GM19351 (cell line): ENCODE measurements around the gene PA2G4.
"Not testable (repeated sequence)": the region's sequence is repeated elsewhere in the genome, so short reads cannot be mapped to it uniquely, and the experiment has no call there.

Experiments
- ATAC-seq: cut with Tn5 transposase; IDR thresholded peaks from one replicate; pipeline ENCODE4 v1.9.1; 2021; ENCODE audit warnings: mild to moderate bottlenecking, moderate library complexity; ENCODE audit not compliant: unreplicated experiment

The PA2G4 gene

DNA sequence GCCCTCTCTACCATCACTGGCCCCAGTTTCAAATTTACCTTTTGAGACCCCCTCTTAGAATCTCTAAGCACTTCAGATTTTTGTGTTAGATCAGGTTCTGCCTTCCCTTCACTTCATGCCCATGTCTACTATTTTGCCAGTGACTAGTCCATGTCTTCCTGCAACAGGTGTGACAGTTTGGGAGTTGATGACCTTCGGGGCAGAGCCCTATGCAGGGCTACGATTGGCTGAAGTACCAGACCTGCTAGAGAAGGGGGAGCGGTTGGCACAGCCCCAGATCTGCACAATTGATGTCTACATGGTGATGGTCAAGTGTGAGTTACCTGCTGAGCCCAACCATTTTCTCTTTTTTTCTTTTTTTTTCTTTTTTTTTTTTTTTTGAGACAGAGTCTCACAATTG is 5.8 kb upstream of the PA2G4 start:
- no peak for ATAC-seq

DNA sequence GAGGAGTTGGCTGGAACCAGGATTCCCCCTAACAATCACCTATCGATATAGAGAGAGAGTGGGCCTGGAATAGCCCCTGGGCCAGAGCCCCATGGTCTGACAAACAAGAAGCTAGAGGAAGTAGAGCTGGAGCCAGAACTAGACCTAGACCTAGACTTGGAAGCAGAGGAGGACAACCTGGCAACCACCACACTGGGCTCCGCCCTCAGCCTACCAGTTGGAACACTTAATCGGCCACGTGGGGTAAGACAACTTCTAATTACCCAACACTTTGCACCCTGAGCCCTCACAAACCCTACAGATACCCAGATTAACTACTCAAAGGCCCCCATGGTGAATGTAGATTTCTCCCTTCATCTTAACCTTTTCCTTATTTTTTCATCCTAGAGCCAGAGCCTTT is 4.6 kb upstream of the PA2G4 start:
- ATAC-seq: no peak

DNA sequence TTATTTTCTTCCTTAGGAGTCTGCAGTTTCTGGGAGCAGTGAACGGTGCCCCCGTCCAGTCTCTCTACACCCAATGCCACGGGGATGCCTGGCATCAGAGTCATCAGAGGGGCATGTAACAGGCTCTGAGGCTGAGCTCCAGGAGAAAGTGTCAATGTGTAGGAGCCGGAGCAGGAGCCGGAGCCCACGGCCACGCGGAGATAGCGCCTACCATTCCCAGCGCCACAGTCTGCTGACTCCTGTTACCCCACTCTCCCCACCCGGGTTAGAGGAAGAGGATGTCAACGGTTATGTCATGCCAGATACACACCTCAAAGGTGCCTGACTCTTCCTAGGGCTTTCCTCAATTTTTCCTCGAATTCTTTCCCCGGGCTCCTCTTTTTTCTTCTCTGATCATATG is 3.3 kb upstream of the PA2G4 start:
- ATAC-seq: no peak

DNA sequence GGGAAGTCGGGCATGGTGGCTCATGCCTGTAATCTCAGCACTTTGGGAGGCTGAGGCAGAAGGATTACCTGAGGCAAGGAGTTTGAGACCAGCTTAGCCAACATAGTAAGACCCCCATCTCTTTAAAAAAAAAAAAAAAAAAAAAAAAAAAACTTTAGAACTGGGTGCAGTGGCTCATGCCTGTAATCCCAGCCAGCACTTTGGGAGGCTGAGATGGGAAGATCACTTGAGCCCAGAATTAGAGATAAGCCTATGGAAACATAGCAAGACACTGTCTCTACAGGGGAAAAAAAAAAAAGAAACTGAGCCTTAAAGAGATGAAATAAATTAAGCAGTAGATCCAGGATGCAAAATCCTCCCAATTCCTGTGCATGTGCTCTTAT is 1.7 kb upstream of the PA2G4 start:
- ATAC-seq: no peak

- ATAC-seq: no peak
These were observed 1.2 kb upstream of the PA2G4 start for GRCh38 chr12:56103066-56103711.

DNA sequence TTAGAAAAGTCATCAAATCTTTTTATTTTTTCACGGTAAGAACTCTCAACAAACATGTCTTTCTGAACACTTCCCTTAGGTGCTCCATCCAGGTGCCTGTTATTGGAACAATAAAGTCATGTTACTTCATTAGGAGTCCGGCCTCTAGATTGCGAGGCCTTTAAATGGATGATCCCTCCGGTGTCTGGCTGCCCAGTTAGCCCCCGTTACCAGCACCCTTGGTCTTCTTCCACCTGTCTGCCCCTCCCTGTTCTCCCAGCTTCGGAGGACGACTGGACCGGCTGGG is 593 bp upstream of the PA2G4 start:
- ATAC-seq: no peak

GRCh38 chr12:56104815-56105608 is 653 bp downstream of the PA2G4 start:
- peak; percentile 9 for ATAC-seq

DNA sequence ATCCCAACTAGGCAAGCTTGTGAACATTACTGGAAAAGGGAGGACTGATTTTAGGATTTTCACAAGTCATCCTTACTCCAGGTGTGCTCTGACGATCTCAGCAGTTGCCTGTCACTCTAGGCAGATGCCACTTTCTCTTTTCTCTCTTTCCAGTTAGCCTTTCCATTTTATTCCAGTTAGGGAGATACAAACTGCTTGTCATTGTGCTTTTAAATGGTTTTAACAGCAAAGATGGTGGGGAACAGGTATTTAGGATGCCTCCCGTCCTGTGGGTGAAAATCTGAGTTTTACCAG is 1.2 kb downstream of the PA2G4 start:
- ATAC-seq: no peak

DNA sequence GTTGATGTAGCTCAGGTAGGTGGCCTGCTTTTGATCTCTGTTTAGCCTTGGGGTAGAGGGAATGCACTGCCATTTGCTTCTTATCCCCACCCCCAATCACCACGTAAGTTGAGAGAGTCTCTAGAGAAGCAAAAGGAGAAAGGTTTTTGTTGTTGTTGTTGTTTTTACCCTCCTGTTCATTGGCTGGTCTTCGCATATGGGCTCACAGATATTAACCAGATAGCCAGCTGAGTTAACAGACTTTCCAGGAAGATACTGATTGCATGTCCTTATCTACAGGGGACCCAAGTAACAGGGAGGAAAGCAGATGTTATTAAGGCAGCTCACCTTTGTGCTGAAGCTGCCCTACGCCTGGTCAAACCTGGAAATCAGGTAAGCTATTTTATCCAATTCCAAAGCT is 2.9 kb downstream of the PA2G4 start:
- no peak for ATAC-seq

DNA sequence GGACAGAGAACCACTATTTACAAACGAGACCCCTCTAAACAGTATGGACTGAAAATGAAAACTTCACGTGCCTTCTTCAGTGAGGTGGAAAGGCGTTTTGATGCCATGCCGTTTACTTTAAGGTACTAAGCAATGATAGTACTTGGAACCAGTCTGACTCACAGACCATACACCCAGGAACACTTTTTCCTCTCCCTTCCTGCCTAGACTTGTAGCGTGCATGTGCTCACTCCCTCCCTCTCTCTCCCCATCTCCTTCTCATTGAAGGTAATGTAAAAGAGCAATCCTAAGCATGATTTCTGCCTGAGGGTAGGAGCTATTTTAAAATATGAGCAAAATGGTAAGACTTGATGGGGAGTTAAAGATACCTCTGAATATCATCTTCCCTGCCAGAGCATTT is 6.2 kb downstream of the PA2G4 start:
- no peak for ATAC-seq

DNA sequence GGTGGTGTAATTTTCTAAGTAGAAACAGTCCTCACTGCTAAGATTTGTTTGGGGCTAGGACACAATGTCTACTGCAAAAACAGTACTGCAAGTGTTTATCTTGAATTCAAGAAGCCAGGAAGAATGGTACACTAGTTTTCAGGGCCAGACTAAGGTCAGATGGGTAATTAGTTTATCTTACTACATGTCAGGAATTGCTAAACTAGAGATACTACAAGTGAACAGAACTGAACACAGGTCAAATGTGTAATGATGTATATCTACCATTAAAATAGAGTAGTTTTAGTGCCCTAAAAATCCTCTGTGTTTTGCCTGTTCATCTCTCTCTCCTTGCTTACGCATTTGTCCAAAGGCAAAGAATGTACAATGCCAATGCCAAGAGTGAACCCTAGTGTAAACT is 9.7 kb downstream of the PA2G4 start:
- no peak for ATAC-seq

- no peak for ATAC-seq
These were observed 11.0 kb downstream of the PA2G4 start for GRCh38 chr12:56115329-56115728.

GRCh38 chr12:56116267-56117081 is 12.1 kb downstream of the PA2G4 start, which contains the start of gene RPL41:
Gene RPL41 (plus strand): TSS chr12:56116633.
- ATAC-seq: no peak

GRCh38 chr12:56117082-56117706 is 12.8 kb downstream of the PA2G4 start:
- ATAC-seq: not testable (repeated sequence)

GRCh38 chr12:56117778-56118687 is 13.7 kb downstream of the PA2G4 start, which contains the start of gene ZC3H10:
Gene ZC3H10 (plus strand): TSS chr12:56118266. CDS start chr12:56120563, 2,297 bp downstream.
- ATAC-seq: peak; percentile 85

DNA sequence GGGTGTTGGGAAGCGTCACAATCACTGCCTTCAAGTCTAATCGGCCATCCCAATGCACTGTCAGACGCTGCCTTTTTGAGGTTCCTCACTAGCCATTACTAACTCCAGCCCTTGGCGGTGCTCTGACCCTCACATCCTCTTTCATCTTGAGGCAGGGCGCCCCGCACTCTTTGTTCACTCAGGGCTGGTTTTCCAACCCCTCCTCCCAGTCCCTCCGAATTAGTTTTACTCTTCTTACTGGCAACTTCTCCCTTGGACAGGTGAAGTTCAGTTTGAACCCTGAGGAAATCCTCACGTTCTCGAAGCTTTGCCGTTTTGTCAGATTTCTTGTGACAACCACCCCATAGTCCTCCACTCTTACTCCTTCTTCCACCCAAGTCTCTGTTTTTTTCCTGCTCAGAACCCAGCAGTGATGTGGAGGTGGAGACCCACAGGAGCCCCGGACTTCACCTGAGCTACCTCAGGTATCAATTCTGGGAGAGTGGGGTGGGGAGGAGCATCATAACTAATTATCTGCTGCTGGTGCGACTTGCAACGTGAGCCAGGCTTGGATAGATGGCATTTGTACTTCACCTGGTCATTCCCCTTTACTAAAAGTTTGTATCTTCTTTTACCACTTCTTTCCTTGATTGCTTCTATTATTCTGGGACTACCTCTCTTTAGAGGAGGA is 14.5 kb downstream of the PA2G4 start:
- no peak for ATAC-seq

DNA sequence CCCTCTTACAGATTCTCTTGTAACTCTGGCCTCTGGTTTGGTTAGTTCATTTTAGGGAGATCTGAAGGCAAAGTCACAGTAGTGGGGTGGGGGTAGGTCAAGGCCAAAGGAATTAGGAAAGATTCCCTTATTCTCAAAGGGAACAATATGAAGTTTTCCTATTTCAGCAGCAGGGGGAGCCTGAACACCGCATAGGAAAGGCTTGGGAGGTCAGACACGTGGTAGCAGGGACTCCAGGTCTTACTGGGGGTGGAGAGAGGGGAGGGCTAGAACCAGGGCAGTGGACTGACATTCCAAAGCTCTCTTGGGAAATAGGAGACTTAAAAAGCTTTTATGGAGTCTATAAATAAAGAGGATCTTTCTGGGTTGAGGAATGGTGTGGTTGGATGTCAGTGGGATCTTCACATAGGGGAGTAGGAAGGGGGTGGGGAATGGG is 15.0 kb downstream of the PA2G4 start:
- no peak for ATAC-seq

DNA sequence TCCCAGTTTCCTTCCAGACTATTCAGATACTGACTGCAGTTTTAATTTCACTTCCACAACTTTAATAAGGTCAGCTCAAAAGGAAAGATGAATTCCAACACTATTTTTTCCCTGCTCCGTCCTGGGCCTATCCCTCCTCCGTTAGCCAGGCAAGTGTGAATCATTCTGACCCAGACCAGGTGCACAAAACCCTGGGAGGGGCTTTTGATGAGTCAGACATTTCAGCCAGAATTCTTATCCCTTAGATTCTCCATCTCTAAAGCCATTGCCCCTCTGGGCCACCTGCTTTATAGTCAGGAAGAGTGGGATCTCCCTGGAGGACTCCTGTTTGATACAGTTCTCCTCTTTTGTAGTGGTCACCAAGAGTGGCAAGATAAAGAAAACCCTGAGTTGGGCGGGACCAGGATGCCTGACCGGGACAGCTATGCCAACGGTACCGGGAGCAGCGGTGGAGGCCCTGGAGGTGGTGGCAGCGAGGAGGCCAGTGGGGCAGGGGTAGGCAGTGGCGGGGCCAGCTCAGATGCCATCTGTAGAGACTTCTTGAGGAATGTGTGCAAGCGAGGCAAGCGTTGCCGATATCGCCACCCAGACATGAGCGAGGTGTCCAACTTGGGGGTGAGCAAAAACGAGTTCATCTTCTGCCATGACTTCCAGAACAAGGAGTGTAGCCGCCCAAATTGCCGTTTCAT is 15.9 kb downstream of the PA2G4 start:
- no peak for ATAC-seq

GRCh38 chr12:56121204-56121870 is 17.0 kb downstream of the PA2G4 start:
- no peak for ATAC-seq
